ENCODE measurements around the gene RTN1. TPM values are rescaled to one million over a fixed set of nuclear protein-coding genes. Genes with fewer than 3 reads are reported as not detected.

RTN1 gene
- total RNA-seq, 1 experiment from 2014 or later: 0.05 TPM

DNA sequence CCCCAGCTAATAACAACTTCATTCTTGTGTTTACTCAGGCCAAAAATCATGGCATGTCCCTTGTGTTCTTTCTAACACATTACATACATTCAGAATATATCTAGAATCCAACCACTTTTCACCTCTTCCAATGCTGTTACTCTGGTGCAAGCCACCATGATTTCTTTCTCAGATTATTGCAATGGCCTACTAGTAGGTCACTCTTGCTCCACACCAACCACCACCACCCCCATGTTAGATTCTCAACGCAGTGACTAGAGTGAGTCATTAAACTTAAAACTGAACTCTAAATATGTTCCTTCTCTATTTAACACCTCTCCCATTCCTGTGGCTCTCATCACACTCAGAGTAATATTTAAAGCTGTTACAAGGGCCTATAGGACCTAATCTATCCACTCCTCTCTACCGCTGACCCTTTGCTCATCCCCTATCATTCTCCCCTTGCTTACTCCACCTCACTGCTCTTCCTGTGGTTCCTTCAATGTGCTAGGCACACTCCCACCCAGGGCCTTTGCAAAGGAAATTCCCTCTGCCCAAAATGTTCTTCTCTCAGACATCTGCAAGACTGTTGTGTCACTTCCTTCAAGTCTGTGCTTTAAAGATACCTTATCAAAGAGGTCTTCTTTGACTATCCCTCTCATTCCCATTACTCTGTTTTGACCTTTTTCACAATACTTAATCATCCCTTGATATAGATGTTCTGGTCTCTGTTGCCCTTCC is 6.6 kb downstream of the RTN1 start:
- Histone ChIP-seq H3K4me1 (ENCODE audit: control insufficient read depth, insufficient read depth, low read length) (no peaks in the 10 kb centered on the region), H3K27ac (ENCODE audit: low read length) (no peak overlapping the region), H3K9me3 (ENCODE audit: control insufficient read depth, insufficient read depth, low read depth, low read length) (no peaks in the 10 kb centered on the region), H3K4me3 (ENCODE audit: low read depth in 2 of 2, low read length in 2 of 2) (no peak overlapping the region), H3K27me3 (ENCODE audit: control insufficient read depth, insufficient read depth, low read length) (peaks cover 6% of the 10 kb centered on the region), H3K36me3 (ENCODE audit: control insufficient read depth, insufficient read depth, low read length) (no peaks in the 10 kb centered on the region)
- no peak for ATAC-seq
- DNase-seq (ENCODE audit: low read depth, low spot score): no peak
- intact Hi-C loops (cut with micrococcal nuclease; ENCODE audit: unreplicated experiment) (no loop called here), in situ Hi-C loops (cut with HindIII; ENCODE audit: low pct_unique_long_range_greater_than_20kb, low sequenced_read_pairs) (no loop called here)
- CTCF ChIA-PET: no interaction called here
- TF ChIP-seq SIN3A (IDR thresholded peaks at IDR 0.05; ENCODE audit: borderline replicate concordance, insufficient read depth, low read depth, low read length) (no peak), POLR2AphosphoS5 (IDR thresholded peaks at IDR 0.05; ENCODE audit: low read depth, low read length) (no peak), TCF7L2 (IDR thresholded peaks at IDR 0.05; ENCODE audit: low read depth, low read length) (no peak)
- TF ChIP-seq, protein P1, sequence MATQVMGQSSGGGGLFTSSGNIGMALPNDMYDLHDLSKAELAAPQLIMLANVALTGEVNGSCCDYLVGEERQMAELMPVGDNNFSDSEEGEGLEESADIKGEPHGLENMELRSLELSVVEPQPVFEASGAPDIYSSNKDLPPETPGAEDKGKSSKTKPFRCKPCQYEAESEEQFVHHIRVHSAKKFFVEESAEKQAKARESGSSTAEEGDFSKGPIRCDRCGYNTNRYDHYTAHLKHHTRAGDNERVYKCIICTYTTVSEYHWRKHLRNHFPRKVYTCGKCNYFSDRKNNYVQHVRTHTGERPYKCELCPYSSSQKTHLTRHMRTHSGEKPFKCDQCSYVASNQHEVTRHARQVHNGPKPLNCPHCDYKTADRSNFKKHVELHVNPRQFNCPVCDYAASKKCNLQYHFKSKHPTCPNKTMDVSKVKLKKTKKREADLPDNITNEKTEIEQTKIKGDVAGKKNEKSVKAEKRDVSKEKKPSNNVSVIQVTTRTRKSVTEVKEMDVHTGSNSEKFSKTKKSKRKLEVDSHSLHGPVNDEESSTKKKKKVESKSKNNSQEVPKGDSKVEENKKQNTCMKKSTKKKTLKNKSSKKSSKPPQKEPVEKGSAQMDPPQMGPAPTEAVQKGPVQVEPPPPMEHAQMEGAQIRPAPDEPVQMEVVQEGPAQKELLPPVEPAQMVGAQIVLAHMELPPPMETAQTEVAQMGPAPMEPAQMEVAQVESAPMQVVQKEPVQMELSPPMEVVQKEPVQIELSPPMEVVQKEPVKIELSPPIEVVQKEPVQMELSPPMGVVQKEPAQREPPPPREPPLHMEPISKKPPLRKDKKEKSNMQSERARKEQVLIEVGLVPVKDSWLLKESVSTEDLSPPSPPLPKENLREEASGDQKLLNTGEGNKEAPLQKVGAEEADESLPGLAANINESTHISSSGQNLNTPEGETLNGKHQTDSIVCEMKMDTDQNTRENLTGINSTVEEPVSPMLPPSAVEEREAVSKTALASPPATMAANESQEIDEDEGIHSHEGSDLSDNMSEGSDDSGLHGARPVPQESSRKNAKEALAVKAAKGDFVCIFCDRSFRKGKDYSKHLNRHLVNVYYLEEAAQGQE (IDR thresholded peaks at IDR 0.05; ENCODE audit: insufficient read depth in 1 of 2, low read depth in 2 of 2, low read length in 1 of 2): no peak
- TF ChIP-seq, protein P2, sequence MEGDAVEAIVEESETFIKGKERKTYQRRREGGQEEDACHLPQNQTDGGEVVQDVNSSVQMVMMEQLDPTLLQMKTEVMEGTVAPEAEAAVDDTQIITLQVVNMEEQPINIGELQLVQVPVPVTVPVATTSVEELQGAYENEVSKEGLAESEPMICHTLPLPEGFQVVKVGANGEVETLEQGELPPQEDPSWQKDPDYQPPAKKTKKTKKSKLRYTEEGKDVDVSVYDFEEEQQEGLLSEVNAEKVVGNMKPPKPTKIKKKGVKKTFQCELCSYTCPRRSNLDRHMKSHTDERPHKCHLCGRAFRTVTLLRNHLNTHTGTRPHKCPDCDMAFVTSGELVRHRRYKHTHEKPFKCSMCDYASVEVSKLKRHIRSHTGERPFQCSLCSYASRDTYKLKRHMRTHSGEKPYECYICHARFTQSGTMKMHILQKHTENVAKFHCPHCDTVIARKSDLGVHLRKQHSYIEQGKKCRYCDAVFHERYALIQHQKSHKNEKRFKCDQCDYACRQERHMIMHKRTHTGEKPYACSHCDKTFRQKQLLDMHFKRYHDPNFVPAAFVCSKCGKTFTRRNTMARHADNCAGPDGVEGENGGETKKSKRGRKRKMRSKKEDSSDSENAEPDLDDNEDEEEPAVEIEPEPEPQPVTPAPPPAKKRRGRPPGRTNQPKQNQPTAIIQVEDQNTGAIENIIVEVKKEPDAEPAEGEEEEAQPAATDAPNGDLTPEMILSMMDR (IDR thresholded peaks at IDR 0.05): no peak
- BruUV-seq (replicated peaks): no TSS peak
- POLR2A ChIA-PET: no interaction called here

DNA sequence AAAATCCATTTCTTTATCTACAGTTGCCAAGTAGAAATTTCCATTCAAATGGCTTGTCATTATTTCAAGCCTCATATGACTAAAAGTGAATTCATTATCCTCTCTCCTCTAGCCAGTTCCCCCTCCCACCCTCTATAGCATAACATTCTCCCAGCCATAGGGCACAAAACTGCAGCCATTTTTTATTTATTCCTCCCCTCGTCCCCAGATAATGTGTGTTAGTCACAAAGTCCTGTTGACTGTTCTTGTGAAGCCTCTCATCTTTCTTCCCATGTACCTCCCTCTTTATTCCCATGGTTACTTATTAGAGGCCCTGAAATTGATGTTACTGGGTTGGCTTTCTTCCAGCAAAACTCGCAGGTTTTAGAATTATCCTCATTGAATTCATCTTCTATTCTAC is 13.2 kb downstream of the RTN1 start:
- Histone ChIP-seq H3K27me3 (ENCODE audit: control insufficient read depth, insufficient read depth, low read length) (no peaks in the 10 kb centered on the region), H3K9me3 (ENCODE audit: control insufficient read depth, insufficient read depth, low read depth, low read length) (no peaks in the 10 kb centered on the region), H3K36me3 (ENCODE audit: control insufficient read depth, insufficient read depth, low read length) (no peaks in the 10 kb centered on the region), H3K4me3 (ENCODE audit: low read depth in 2 of 2, low read length in 2 of 2) (no peak overlapping the region), H3K4me1 (ENCODE audit: control insufficient read depth, insufficient read depth, low read length) (no peaks in the 10 kb centered on the region), H3K27ac (ENCODE audit: low read length) (no peak overlapping the region)
- ATAC-seq (no peak), DNase-seq (ENCODE audit: low read depth, low spot score) (no peak)
- BruUV-seq (replicated peaks): no TSS peak
- ChIA-PET POLR2A (no interaction called here), CTCF (interaction anchor here (0.7 kb wide), 1 partner anchor 984 kb away, joined by 3 read pairs; no protein-coding TSS in a partner anchor)
- intact Hi-C loops (cut with micrococcal nuclease; ENCODE audit: unreplicated experiment) (no loop called here), in situ Hi-C loops (cut with HindIII; ENCODE audit: low pct_unique_long_range_greater_than_20kb, low sequenced_read_pairs) (no loop called here)
- TF ChIP-seq SIN3A (IDR thresholded peaks at IDR 0.05; ENCODE audit: borderline replicate concordance, insufficient read depth, low read depth, low read length): no peak
- TF ChIP-seq, protein P2 (IDR thresholded peaks at IDR 0.05): no peak
- TF ChIP-seq TCF7L2 (IDR thresholded peaks at IDR 0.05; ENCODE audit: low read depth, low read length): no peak
- TF ChIP-seq, protein P1 (IDR thresholded peaks at IDR 0.05; ENCODE audit: insufficient read depth in 1 of 2, low read depth in 2 of 2, low read length in 1 of 2): no peak
- no peak for TF ChIP-seq POLR2AphosphoS5 (IDR thresholded peaks at IDR 0.05; ENCODE audit: low read depth, low read length)

Data from Panc1 (cell line).